Small intestine (tissue), 7 donors: Measurements from ENCODE around the gene PDE9A. TPM values are rescaled to one million over a fixed set of nuclear protein-coding genes. Genes with fewer than 3 reads are reported as not detected.
"Not testable (repeated sequence)": the region's sequence is repeated elsewhere in the genome, so short reads cannot be mapped to it uniquely, and the experiment has no call there.

ENCODE experiments used
- DNase-seq, 2 donors: peaks; one replicate each; pipeline versions ENCODE4 v3.0.0 to v3.0.0-alpha.2; 2013
- FAIRE-seq: peaks from 2 replicates; lab custom pipeline; 2012; peaks lifted over from hg19 to GRCh38; lab: Jason Lieb, UNC
- H3K27ac ChIP-seq, 3 donors: one replicate each; pipeline ENCODE4 v1.5.1; 2013; ENCODE audit warnings: low read length in 2 of 3, mild to moderate bottlenecking in 2 of 3, control low read depth in 1 of 3, inconsistent platforms in 1 of 3, low read depth in 1 of 3, moderate library complexity in 1 of 3
- H3K27me3 ChIP-seq, 3 donors: one replicate each; pipeline ENCODE4 v1.6.1; 2013; ENCODE audit warnings: low read length in 3 of 3, inconsistent platforms in 1 of 3; ENCODE audit not compliant: control insufficient read depth in 3 of 3, insufficient read depth in 3 of 3
- H3K36me3 ChIP-seq, 3 donors: one replicate each; pipeline ENCODE4 v1.6.1; 2013; ENCODE audit warnings: low read length in 3 of 3, inconsistent platforms in 1 of 3, low read depth in 1 of 3, mild to moderate bottlenecking in 1 of 3, moderate library complexity in 1 of 3; ENCODE audit not compliant: control insufficient read depth in 3 of 3, insufficient read depth in 2 of 3
- H3K4me1 ChIP-seq, 3 donors: one replicate each; pipeline ENCODE4 v1.6.1; 2013; ENCODE audit warnings: low read length in 2 of 3, inconsistent platforms in 1 of 3, low read depth in 1 of 3, mild to moderate bottlenecking in 1 of 3, moderate library complexity in 1 of 3; ENCODE audit not compliant: control insufficient read depth in 3 of 3, insufficient read depth in 2 of 3
- H3K4me3 ChIP-seq, 3 donors: one replicate each; pipeline ENCODE4 v1.5.1; 2013; ENCODE audit warnings: low read length in 3 of 3, control low read depth in 1 of 3, inconsistent platforms in 1 of 3, low read depth in 1 of 3, mild to moderate bottlenecking in 1 of 3, moderate library complexity in 1 of 3
- H3K9me3 ChIP-seq, 2 donors: one replicate each; pipeline ENCODE4 v1.6.1; 2013; ENCODE audit warnings: low read depth in 1 of 2, low read length in 1 of 2; ENCODE audit not compliant: control insufficient read depth in 2 of 2, insufficient read depth in 1 of 2
- WGBS, 3 donors: extraction: QIAGEN DNeasy Blood & Tissue Kit; methylation state at CpG; one replicate each; pipeline ENCODE4 v1.1.7; 2013; 5-methylcytosine and 5-hydroxymethylcytosine counted together
- polyA plus RNA-seq, 4 donors: library from polyadenylated mRNA; stranded (reverse) in 3 of 4; unstranded in 1 of 4; fragments of 200-250 nt in 3 of 4; fragments of 120-200 nt in 1 of 4; gene quantifications; one replicate each; pipeline versions ENCODE4 v1.2.1 to v1.2.3, GENCODE V29; 2013
- donor health status: healthy with polysubstance abuse.
- donor health status: control.
- donor health status: control.
- donor health status: Bipolar disorder and iron deficiency.
- donor health status: healthy.

The PDE9A gene
- polyA plus RNA-seq, 4 donors, result 31.0 to 96.6 (median 49.6) TPM

DNA sequence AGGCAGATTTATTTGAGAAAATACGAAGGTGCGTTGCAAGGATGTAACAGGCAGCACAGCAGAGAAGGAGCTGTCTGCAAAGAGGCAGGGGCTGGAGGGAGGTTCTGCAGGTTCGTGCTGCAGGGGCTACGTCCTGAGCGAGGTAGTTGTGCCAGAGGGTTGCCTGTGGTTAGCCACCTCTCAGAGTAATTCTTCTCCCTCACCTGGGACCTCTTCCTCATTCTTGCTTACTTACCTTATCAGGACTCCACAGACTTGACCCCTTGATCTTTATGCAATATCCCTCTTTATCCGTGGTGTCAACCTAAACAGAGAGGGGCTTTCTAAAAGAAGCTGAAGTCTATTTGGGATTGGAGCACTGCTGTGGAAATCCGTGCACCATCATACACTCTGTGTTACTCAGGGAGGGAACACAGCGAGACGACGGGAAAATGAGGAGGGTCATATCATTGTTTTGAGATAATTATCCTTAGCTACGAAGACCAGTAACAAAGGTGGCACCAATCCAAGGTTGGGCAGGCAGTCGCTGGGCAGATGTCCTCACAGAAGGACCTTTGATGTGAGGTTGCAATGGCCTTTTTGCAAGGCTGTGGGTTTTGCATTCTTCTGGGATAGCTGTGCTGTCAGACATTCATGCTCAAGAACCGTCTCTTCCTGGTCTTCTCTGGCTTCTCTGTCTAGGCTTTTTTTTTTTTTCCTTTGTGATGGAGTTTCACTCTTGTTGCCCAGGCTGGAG is 143.1 kb downstream of the PDE9A start:
- H3K27ac ChIP-seq, result no peak overlapping the region
- FAIRE-seq (no peak), DNase-seq (peak; percentile 16 to 21)
- peaks cover 0 to 6% (median 0%) of the 10 kb centered on the region in 3 donors for H3K4me1 ChIP-seq
- H3K4me3 ChIP-seq, result no peak overlapping the region
- WGBS, 3 donors, result 26 to 48% (median 28%) methylated on average over 13 of the region's 13 CpGs
- peaks cover 0 to 2% (median 0%) of the 10 kb centered on the region in 3 donors for H3K27me3 ChIP-seq
- no peaks in the 10 kb centered on the region for H3K36me3 ChIP-seq
- H3K9me3 ChIP-seq, result no peaks in the 10 kb centered on the region

DNA sequence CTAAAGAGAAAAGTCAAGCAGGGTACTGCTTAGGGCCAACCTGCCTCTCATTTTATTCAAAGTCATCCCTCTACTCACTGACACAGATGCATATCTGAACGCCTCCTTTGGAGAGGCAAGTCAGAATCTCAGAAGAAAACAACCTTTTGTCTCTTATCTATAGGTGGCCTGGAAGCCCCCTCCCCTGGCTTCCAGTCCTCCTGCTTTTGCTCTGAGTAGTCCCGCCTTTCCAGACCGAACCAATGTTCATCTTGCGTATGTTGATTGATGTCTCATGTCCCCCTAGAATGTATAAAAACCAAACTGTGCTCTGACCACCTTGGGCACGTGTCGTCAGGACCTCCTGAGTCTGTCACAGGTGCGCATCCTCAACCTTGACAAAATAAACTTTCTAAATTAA is 144.1 kb downstream of the PDE9A start:
- H3K4me3 ChIP-seq, result no peak overlapping the region
- FAIRE-seq (no peak), DNase-seq (no peak)
- peaks cover 0 to 2% (median 0%) of the 10 kb centered on the region in 3 donors for H3K27me3 ChIP-seq
- no peaks in the 10 kb centered on the region for H3K36me3 ChIP-seq
- no peaks in the 10 kb centered on the region for H3K9me3 ChIP-seq
- H3K4me1 ChIP-seq, result peaks cover 0 to 6% (median 0%) of the 10 kb centered on the region in 3 donors
- WGBS, 3 donors, result 84 to 95% (median 85%) methylated on average over 7 of the region's 7 CpGs
- no peak overlapping the region for H3K27ac ChIP-seq

GRCh38 chr21:42798106-42798505 is 144.7 kb downstream of the PDE9A start:
- DNase-seq, result no peak
- no peaks in the 10 kb centered on the region for H3K9me3 ChIP-seq
- H3K27ac ChIP-seq, result no peak overlapping the region
- FAIRE-seq, result no peak
- peaks cover 0 to 2% (median 0%) of the 10 kb centered on the region in 3 donors for H3K27me3 ChIP-seq
- WGBS, 3 donors, result 82 to 88% (median 84%) methylated on average over 6 of the region's 6 CpGs
- no peaks in the 10 kb centered on the region for H3K36me3 ChIP-seq
- H3K4me1 ChIP-seq, result peaks cover 0 to 6% (median 0%) of the 10 kb centered on the region in 3 donors
- no peak overlapping the region for H3K4me3 ChIP-seq

GRCh38 chr21:42799516-42799915 is 146.1 kb downstream of the PDE9A start:
- FAIRE-seq, result no peak
- H3K27me3 ChIP-seq, result no peaks in the 10 kb centered on the region
- 45 to 65% (median 46%) methylated on average over 9 of the region's 9 CpGs for WGBS, 3 donors

GRCh38 chr21:42799948-42800347 is 146.5 kb downstream of the PDE9A start:
- H3K36me3 ChIP-seq, result no peaks in the 10 kb centered on the region
- no peak for FAIRE-seq
- 81 to 88% (median 86%) methylated on average over 5 of the region's 5 CpGs for WGBS, 3 donors
- H3K27me3 ChIP-seq, result no peaks in the 10 kb centered on the region
- H3K9me3 ChIP-seq, result no peaks in the 10 kb centered on the region
- H3K4me3 ChIP-seq, result no peak overlapping the region
- peaks cover 0 to 6% (median 0%) of the 10 kb centered on the region in 3 donors for H3K4me1 ChIP-seq
- DNase-seq, result no peak
- H3K27ac ChIP-seq, result no peak overlapping the region

More at GRCh38 chr21:42799516-42799915, 146.1 kb downstream of the PDE9A start:
- no peak overlapping the region for H3K4me3 ChIP-seq
- H3K9me3 ChIP-seq, result no peaks in the 10 kb centered on the region
- H3K36me3 ChIP-seq, result no peaks in the 10 kb centered on the region
- no peak overlapping the region for H3K27ac ChIP-seq
- H3K4me1 ChIP-seq, result peaks cover 0 to 6% (median 0%) of the 10 kb centered on the region in 3 donors
- DNase-seq, result peak in 1 of 2 donors; percentile 39

DNA sequence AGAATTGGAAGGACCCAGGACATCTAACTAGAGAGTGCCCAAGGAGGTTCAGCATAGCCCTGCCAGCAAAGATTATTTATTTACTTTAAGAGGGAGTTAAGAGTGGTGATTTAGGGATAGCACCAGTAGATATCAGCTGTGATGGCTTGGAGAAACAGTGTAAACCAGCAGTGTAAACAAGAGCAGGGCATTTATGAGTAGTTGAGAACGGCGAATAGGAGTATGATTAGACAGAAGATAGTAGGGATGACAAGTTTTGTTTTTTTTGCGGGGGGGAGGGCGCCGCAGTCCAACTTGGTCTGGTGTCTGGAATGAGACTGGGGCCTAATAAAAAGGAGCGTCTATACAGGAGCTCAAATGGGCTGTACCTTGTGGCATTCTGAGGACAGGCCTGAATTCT is 148.2 kb downstream of the PDE9A start:
- H3K27me3 ChIP-seq, H3K4me3 ChIP-seq, FAIRE-seq, DNase-seq, H3K27ac ChIP-seq, H3K4me1 ChIP-seq, H3K9me3 ChIP-seq, H3K36me3 ChIP-seq: not testable (repeated sequence)
- 81 to 89% (median 83%) methylated on average over 6 of the region's 6 CpGs for WGBS, 3 donors

DNA sequence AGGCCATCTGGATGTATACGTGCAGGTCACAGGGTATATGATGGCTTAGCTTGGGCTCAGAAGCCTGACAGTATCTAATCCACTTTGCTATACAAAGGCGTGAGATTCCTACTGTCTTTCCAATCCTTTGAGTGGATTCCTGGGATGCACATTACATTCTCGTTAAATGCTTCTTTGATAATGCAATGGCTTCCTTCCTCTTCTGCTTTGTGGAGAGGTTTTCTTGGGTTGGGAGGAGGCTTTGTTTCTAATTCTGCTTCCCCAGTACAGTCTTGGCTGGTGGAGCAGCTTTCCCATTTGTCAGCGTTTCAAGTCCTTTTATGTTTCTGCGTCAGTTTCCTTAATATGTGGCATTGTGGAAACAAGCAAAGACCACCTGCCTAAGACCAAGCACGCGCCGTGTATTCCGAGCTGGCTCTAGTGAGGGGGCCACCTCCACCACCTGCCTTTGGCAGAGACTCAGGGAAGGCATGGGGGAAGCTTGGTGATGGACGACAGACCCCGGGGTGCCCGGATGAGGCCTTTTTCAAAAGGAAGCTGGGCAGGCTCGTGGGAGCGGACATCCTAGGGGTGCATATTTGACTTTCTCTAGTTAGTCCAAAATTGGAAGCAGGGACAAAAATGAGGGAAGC is 153.2 kb downstream of the PDE9A start:
- H3K4me3 ChIP-seq, result no peak overlapping the region
- H3K36me3 ChIP-seq, result no peaks in the 10 kb centered on the region
- H3K9me3 ChIP-seq, result no peaks in the 10 kb centered on the region
- peaks cover 0 to 4% (median 0%) of the 10 kb centered on the region in 3 donors for H3K4me1 ChIP-seq
- H3K27ac ChIP-seq, result no peak overlapping the region
- FAIRE-seq (no peak), DNase-seq (no peak)
- 80 to 87% (median 84%) methylated on average over 14 of the region's 14 CpGs for WGBS, 3 donors
- no peaks in the 10 kb centered on the region for H3K27me3 ChIP-seq

DNA sequence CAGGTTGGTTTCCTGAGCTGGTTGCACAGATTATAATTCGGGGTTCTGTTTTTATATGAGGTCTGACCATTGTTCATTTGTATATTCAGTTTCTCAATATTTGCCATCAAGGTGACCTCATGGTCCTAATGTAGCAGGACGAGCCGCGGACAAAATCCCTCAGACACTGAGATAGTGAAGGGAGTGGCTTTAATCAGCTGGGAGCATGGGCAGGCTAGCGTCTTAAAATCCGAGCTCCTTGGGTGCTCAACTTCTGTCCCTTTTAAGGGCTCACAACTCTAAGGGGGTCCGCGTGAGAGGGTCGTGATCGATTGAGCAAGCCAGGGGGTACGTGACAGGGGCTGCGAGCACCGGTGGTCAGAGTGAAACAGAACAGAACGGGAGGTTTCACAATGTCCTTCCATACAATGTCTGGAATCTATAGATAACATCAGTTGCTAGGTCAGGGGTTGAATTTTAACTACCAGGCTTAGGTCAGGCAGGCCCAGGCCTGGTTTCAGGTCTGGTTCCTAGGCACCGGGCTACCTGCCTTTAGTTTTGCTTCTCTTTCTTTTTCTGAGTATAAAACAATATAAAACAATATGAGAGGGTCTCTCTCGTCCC is 154.0 kb downstream of the PDE9A start:
- H3K36me3 ChIP-seq, DNase-seq, H3K4me1 ChIP-seq, FAIRE-seq, H3K27me3 ChIP-seq, H3K4me3 ChIP-seq, H3K9me3 ChIP-seq, H3K27ac ChIP-seq: not testable (repeated sequence)
- 62 to 84% (median 83%) methylated on average over 16 of the region's 16 CpGs for WGBS, 3 donors
